H1 (cell line): ENCODE measurements around the gene IFI27L1. TPM values are rescaled to one million over a fixed set of nuclear protein-coding genes. Genes with fewer than 3 reads are reported as not detected.

Experiments used
- CTCF ChIA-PET: fragments of 300-600 bp; sonication (Branson Sonifier 250); formaldehyde crosslinking; loops from one replicate; lab custom pipeline; 2021; ENCODE audit not compliant: partially characterized antibody; lab: Charles Lee
- POLR2A ChIA-PET: fragments of 300-600 bp; sonication (Branson Sonifier 250); formaldehyde crosslinking; loops from one replicate; lab custom pipeline; 2021; ENCODE audit warnings: inconsistent platforms; ENCODE audit not compliant: partially characterized antibody; lab: Charles Lee
- DNase-seq, 2 experiments: peaks; one replicate each; pipeline versions ENCODE4 v3.0.0 to v3.0.0-alpha.2; 2010 to 2022; ENCODE audit warnings: low spot score in 2 of 2, low read depth in 1 of 2, mixed read lengths in 1 of 2
- FAIRE-seq: peaks from 2 replicates; lab custom pipeline; 2011; peaks lifted over from hg19 to GRCh38; lab: Jason Lieb, UNC
- H2AFZ ChIP-seq: 2 replicates; pipeline ENCODE4 v1.8.1; 2012; ENCODE audit warnings: low read length, inconsistent platforms
- H2AK5ac ChIP-seq: 2 replicates; pipeline ENCODE4 v1.6.1; 2013; ENCODE audit warnings: low read depth, low read length
- H2BK120ac ChIP-seq: replicated peaks from 2 replicates; pipeline ENCODE3; 2013; ENCODE audit warnings: low read depth, low read length, inconsistent platforms
- H2BK12ac ChIP-seq: 2 replicates; pipeline ENCODE4 v1.6.1; 2013; ENCODE audit warnings: low read depth, low read length
- H2BK15ac ChIP-seq: 2 replicates; pipeline ENCODE4 v1.6.1; 2013; ENCODE audit warnings: low read length
- H2BK20ac ChIP-seq: 2 replicates; pipeline ENCODE4 v1.6.1; 2013; ENCODE audit warnings: low read length
- H2BK5ac ChIP-seq: 2 replicates; pipeline ENCODE4 v1.6.1; 2013; ENCODE audit warnings: low read depth, low read length
- H3K14ac ChIP-seq: 2 replicates; pipeline ENCODE4 v1.6.1; 2013; ENCODE audit warnings: inconsistent platforms; ENCODE audit not compliant: insufficient read length
- H3K18ac ChIP-seq: 2 replicates; pipeline ENCODE4 v1.6.1; 2013; ENCODE audit warnings: low read length; ENCODE audit errors: extremely low read depth
- H3K23ac ChIP-seq: 2 replicates; pipeline ENCODE4 v1.6.1; 2013; ENCODE audit warnings: inconsistent platforms; ENCODE audit not compliant: insufficient read length
- H3K23me2 ChIP-seq: 2 replicates; pipeline ENCODE4 v1.6.1; 2013; ENCODE audit warnings: low read depth, low read length
- H3K27ac ChIP-seq: 2 replicates; pipeline ENCODE4 v1.6.1; 2011; ENCODE audit warnings: low read depth, low read length, inconsistent platforms
- H3K27me3 ChIP-seq, 4 experiments: replicated peaks in 1 of 4; 1 replicate in 1 of 4; 2 replicates in 3 of 4; pipeline versions ENCODE4 v1.6.1 to v1.8.1; 2011 to 2013; ENCODE audit warnings: low read length in 3 of 4, mild to moderate bottlenecking in 3 of 4, inconsistent platforms in 2 of 4, mixed read lengths in 2 of 4, moderate library complexity in 1 of 4; ENCODE audit not compliant: control insufficient read depth in 3 of 4, insufficient read depth in 3 of 4; ENCODE audit errors: extremely low read depth in 1 of 4
- H3K36me3 ChIP-seq, 4 experiments: 2 replicates each; pipeline versions ENCODE4 v1.6.1 to v1.8.1; 2011 to 2013; ENCODE audit warnings: mild to moderate bottlenecking in 4 of 4, low read length in 3 of 4, moderate library complexity in 2 of 4, control low read depth in 1 of 4, inconsistent platforms in 1 of 4; ENCODE audit not compliant: insufficient read depth in 4 of 4, control insufficient read depth in 2 of 4
- H3K4ac ChIP-seq: replicated peaks from 2 replicates; pipeline ENCODE3; 2013; ENCODE audit warnings: low read length, low read depth, mixed read lengths, inconsistent platforms; ENCODE audit not compliant: insufficient read length
- H3K4me1 ChIP-seq, 4 experiments: replicated peaks in 1 of 4; 1 replicate in 1 of 4; 2 replicates in 3 of 4; pipeline versions ENCODE4 v1.6.1 to v1.8.1; 2011 to 2013; ENCODE audit warnings: low read length in 3 of 4, inconsistent platforms in 2 of 4, mixed read lengths in 1 of 4; ENCODE audit not compliant: insufficient read depth in 4 of 4, control insufficient read depth in 3 of 4
- H3K4me2 ChIP-seq, 2 experiments: 2 replicates each; pipeline versions ENCODE4 v1.6.1 to v1.8.1; 2011 to 2013; ENCODE audit warnings: low read depth in 2 of 2, low read length in 2 of 2, control low read depth in 1 of 2, inconsistent platforms in 1 of 2, mild to moderate bottlenecking in 1 of 2; ENCODE audit not compliant: insufficient read depth in 1 of 2
- H3K4me3 ChIP-seq, 4 experiments: fragments of 200-600, 300-600 bp in 1 of 4; sonication (generic), shearing (Covaris generic), sonication (Bioruptor Twin) in 1 of 4; 2 replicates each; pipeline versions ENCODE4 v1.5.1 to v1.8.1; 2011 to 2016; ENCODE audit warnings: low read length in 4 of 4, low read depth in 3 of 4, control low read depth in 2 of 4, inconsistent platforms in 2 of 4, mild to moderate bottlenecking in 2 of 4, mixed read lengths in 1 of 4, moderate library complexity in 1 of 4; ENCODE audit not compliant: insufficient read depth in 2 of 4; ENCODE audit errors: extremely low read depth in 1 of 4
- H3K56ac ChIP-seq: replicated peaks from 2 replicates; pipeline ENCODE3; 2013; ENCODE audit warnings: low read depth, mild to moderate bottlenecking, mixed read lengths, low read length, inconsistent platforms; ENCODE audit not compliant: insufficient read length
- H3K79me1 ChIP-seq: 2 replicates; pipeline ENCODE4 v1.6.1; 2013; ENCODE audit warnings: low read depth, low read length, control low read depth
- H3K79me2 ChIP-seq, 2 experiments: 2 replicates each; pipeline versions ENCODE4 v1.6.1 to v1.8.1; 2012 to 2013; ENCODE audit warnings: low read length in 2 of 2, mild to moderate bottlenecking in 2 of 2, inconsistent platforms in 1 of 2; ENCODE audit not compliant: insufficient read depth in 2 of 2, control insufficient read depth in 1 of 2
- H3K9ac ChIP-seq, 4 experiments: replicated peaks in 1 of 4; 1 replicate in 1 of 4; 2 replicates in 3 of 4; pipeline versions ENCODE4 v1.6.1 to v1.8.1; 2011 to 2013; ENCODE audit warnings: low read depth in 3 of 4, low read length in 3 of 4, control low read depth in 2 of 4, mild to moderate bottlenecking in 2 of 4, moderate library complexity in 2 of 4, inconsistent platforms in 1 of 4; ENCODE audit errors: extremely low read depth in 1 of 4
- H3K9me3 ChIP-seq, 2 experiments: 2 replicates each; pipeline versions ENCODE4 v1.6.1 to v1.8.1; 2012 to 2013; ENCODE audit warnings: mild to moderate bottlenecking in 2 of 2, moderate library complexity in 2 of 2, control low read depth in 1 of 2, inconsistent platforms in 1 of 2, low read depth in 1 of 2, low read length in 1 of 2, mixed read lengths in 1 of 2; ENCODE audit not compliant: insufficient read depth in 2 of 2
- H4K20me1 ChIP-seq, 2 experiments: replicated peaks in 1 of 2; 2 replicates each; pipeline versions ENCODE3 to v1.8.1; 2011 to 2013; ENCODE audit warnings: inconsistent platforms in 2 of 2, low read length in 2 of 2, mild to moderate bottlenecking in 1 of 2; ENCODE audit not compliant: insufficient read depth in 2 of 2, control insufficient read depth in 1 of 2
- H4K5ac ChIP-seq: 2 replicates; pipeline ENCODE4 v1.6.1; 2013; ENCODE audit warnings: low read length, low read depth, mixed read lengths, inconsistent platforms; ENCODE audit not compliant: insufficient read length
- H4K8ac ChIP-seq: 2 replicates; pipeline ENCODE4 v1.8.0; 2013; ENCODE audit warnings: mild to moderate bottlenecking, moderate library complexity, low read length, inconsistent platforms; ENCODE audit not compliant: insufficient read depth; ENCODE audit errors: extremely low read depth
- H4K91ac ChIP-seq: replicated peaks from 2 replicates; pipeline ENCODE3; 2013; ENCODE audit warnings: low read length, mixed read lengths, inconsistent platforms; ENCODE audit not compliant: insufficient read length
- WGBS, 2 experiments: shearing (Covaris generic) in 1 of 2; methylation state at CpG; one replicate each; pipeline versions ENCODE4 v1.1.6 to v1.1.7; 2013 to 2015; ENCODE audit warnings: low lambda C conversion rate in 2 of 2, mixed read lengths in 2 of 2, inconsistent platforms in 1 of 2, low coverage in 1 of 2, missing lambda C conversion rate in 1 of 2; ENCODE audit not compliant: insufficient replicate concordance in 2 of 2, insufficient coverage in 1 of 2, insufficient read length in 1 of 2; ENCODE audit errors: extremely low coverage in 1 of 2, missing lambda C conversion rate in 1 of 2; 5-methylcytosine and 5-hydroxymethylcytosine counted together
- polyA plus RNA-seq, 7 experiments: library from polyadenylated mRNA; depleted of rRNA in 3 of 7; stranded (reverse) in 5 of 7; unstranded in 2 of 7; fragments of >200 nt in 5 of 7; fragments of 200-250 nt in 2 of 7; gene quantifications; 1 replicate in 5 of 7; 2 replicates in 1 of 7; 4 replicates in 1 of 7; pipeline versions ENCODE4 v1.2.1 to v1.2.3, GENCODE V29; 2011 to 2013; ENCODE audit warnings: missing spikeins in 2 of 7, mixed read lengths in 2 of 7
- total RNA-seq: library from RNA; stranded (reverse); fragmentation: NEBNext Ultra II Directional; extraction: Animal tissue kit (Norgen Biotek cat#: 25700); gene quantifications from 2 replicates; pipeline ENCODE4 v1.2.1, GENCODE V29; 2021
- TF ChIP-seq, protein P1 (sequence below), 3 experiments: IDR thresholded peaks; 1 replicate in 2 of 3; 2 replicates in 1 of 3; pipeline versions ENCODE4 v1.5.1 to v1.6.1; 2011; ENCODE audit warnings: low read length in 3 of 3, mild to moderate bottlenecking in 3 of 3, inconsistent platforms in 2 of 3, low read depth in 1 of 3, moderate library complexity in 1 of 3; ENCODE audit not compliant: insufficient read depth in 1 of 3; ENCODE audit errors: control extremely low read depth in 1 of 3

Gene IFI27L1
- total and polyA plus RNA-seq, 2 of the 8 experiments (the other 6 are each of a cell fraction or from before 2014, with no cell fraction given), result 21.2 to 30.5 TPM

- no peak overlapping the region for H3K4me2 ChIP-seq
- H3K79me1 ChIP-seq, result no peaks in the 10 kb centered on the region; the same call in 1 of the 2 replicates
- 91% methylated on average over 4 of the region's 4 CpGs; no CpG with 5 or more reads in 1 of the 2 experiments for WGBS, 2 experiments
- H2BK120ac ChIP-seq, result no peak overlapping the region
- POLR2A ChIA-PET, result interaction anchor here (1.3 to 1.4 kb wide), 2 partner anchors 10 to 11 kb away, joined by 3 to 5 read pairs; no protein-coding TSS in a partner anchor
- no peak overlapping the region for H2AFZ ChIP-seq
- H3K4ac ChIP-seq, result no peak overlapping the region
- FAIRE-seq (no peak), DNase-seq (peak in 1 of 2 experiments; percentile 28)
- H3K79me2 ChIP-seq, result no peaks in the 10 kb centered on the region
- H2BK15ac ChIP-seq, result no peak overlapping the region
- H3K23me2 ChIP-seq, result no peaks in the 10 kb centered on the region
- no peak overlapping the region for H2BK5ac ChIP-seq
- H3K27ac ChIP-seq, result no peak overlapping the region
- peaks cover 29 to 79% (median 53%) of the 10 kb centered on the region in 4 experiments for H3K36me3 ChIP-seq
- no peak overlapping the region for H3K4me3 ChIP-seq
- no peak overlapping the region for H3K14ac ChIP-seq
- no peaks in the 10 kb centered on the region; a peak in 1 of 7 replicates for H3K4me1 ChIP-seq
- TF ChIP-seq, protein P1, sequence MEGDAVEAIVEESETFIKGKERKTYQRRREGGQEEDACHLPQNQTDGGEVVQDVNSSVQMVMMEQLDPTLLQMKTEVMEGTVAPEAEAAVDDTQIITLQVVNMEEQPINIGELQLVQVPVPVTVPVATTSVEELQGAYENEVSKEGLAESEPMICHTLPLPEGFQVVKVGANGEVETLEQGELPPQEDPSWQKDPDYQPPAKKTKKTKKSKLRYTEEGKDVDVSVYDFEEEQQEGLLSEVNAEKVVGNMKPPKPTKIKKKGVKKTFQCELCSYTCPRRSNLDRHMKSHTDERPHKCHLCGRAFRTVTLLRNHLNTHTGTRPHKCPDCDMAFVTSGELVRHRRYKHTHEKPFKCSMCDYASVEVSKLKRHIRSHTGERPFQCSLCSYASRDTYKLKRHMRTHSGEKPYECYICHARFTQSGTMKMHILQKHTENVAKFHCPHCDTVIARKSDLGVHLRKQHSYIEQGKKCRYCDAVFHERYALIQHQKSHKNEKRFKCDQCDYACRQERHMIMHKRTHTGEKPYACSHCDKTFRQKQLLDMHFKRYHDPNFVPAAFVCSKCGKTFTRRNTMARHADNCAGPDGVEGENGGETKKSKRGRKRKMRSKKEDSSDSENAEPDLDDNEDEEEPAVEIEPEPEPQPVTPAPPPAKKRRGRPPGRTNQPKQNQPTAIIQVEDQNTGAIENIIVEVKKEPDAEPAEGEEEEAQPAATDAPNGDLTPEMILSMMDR (IDR thresholded peaks at IDR 0.05; ENCODE audit: control extremely low read depth in 1 of 3, insufficient read depth in 1 of 3, low read depth in 1 of 3, low read length in 3 of 3), result no peak
- H4K91ac ChIP-seq, result no peak overlapping the region
- H4K20me1 ChIP-seq, result peaks cover 2 to 4% of the 10 kb centered on the region in 2 experiments
- H3K23ac ChIP-seq, result no peak overlapping the region
- no peak overlapping the region for H3K18ac ChIP-seq
- no peaks in the 10 kb centered on the region for H3K27me3 ChIP-seq
- H2BK12ac ChIP-seq, result no peak overlapping the region
- no peak overlapping the region for H4K8ac ChIP-seq
- no peak overlapping the region for H3K56ac ChIP-seq
- no peak overlapping the region for H2AK5ac ChIP-seq
- no peak overlapping the region for H4K5ac ChIP-seq
- no peak overlapping the region for H3K9ac ChIP-seq
- H3K9me3 ChIP-seq, result no peaks in the 10 kb centered on the region
- H2BK20ac ChIP-seq, result no peak overlapping the region
- CTCF ChIA-PET, result interaction anchor here (0.6 to 17.4 kb wide), 17 partner anchors 9 to 254 kb away, joined by 3 to 148 read pairs (median 6); partner anchors contain the start of genes DDX24, IFI27L1 and IFI27L2
Measured at GRCh38 chr14:94052662-94053061, 28.4 kb upstream of the IFI27L1 start.
